Colonic mucosa (tissue), 4 donors: Measurements from ENCODE around the gene STAMBP. TPM values are rescaled to one million over a fixed set of nuclear protein-coding genes. Genes with fewer than 3 reads are reported as not detected.

Experiments
- DNase-seq: peaks from one replicate; pipeline ENCODE4 v3.0.0-alpha.2; 2020
- H3K27ac ChIP-seq: fragments of 200-600 bp; one replicate; pipeline ENCODE4 v1.8.0; 2021
- H3K27me3 ChIP-seq: fragments of 200-600 bp; one replicate; pipeline ENCODE4 v1.8.0; 2021
- H3K36me3 ChIP-seq: fragments of 200-600 bp; one replicate; pipeline ENCODE4 v1.8.0; 2021
- H3K4me1 ChIP-seq: fragments of 200-600 bp; one replicate; pipeline ENCODE4 v1.8.0; 2021; ENCODE audit warnings: mild to moderate bottlenecking
- H3K4me3 ChIP-seq: fragments of 200-600 bp; one replicate; pipeline ENCODE4 v1.8.0; 2021
- H3K9ac ChIP-seq, 2 donors: one replicate each; pipeline ENCODE4 v1.7.0; 2013; ENCODE audit warnings: control low read depth in 2 of 2, low read depth in 2 of 2, low read length in 2 of 2
- H3K9me3 ChIP-seq: fragments of 200-600 bp; one replicate; pipeline ENCODE4 v1.8.0; 2021
- CTCF ChIP-seq: fragments of 200-600 bp; IDR thresholded peaks from one replicate; pipeline ENCODE4 v1.8.0; 2022; ENCODE audit warnings: antibody characterized with exemption, mild to moderate bottlenecking
- intact Hi-C: fragments of 100-400 bp; cut with DNase I; formaldehyde crosslinking; loops from one replicate; pipeline ENCODE4 v1.14.1; 2022
- total RNA-seq, 2 donors: library from RNA; stranded (reverse); fragmentation: NEBNext Ultra II Directional in 1 of 2; extraction: Animal tissue kit (Norgen Biotek cat#: 25700) in 1 of 2; gene quantifications; one replicate each; pipeline ENCODE4 v1.2.1, GENCODE V29; 2021
- donor health status: healthy.
- donor health status: DM: no; HTN: no; CAD: no.
- donor health status: DM: no; HTN: no; CAD: no.

STAMBP gene
- total RNA-seq, 2 donors from 2014 or later, result 49.5 to 54.7 TPM

GRCh38 chr2:73812635-73813034 is 16.1 kb upstream of the STAMBP start:
- Histone ChIP-seq H3K9me3 (no peaks in the 10 kb centered on the region), H3K4me3 (no peak overlapping the region), H3K36me3 (no peaks in the 10 kb centered on the region), H3K27ac (no peak overlapping the region), H3K9ac (no peak overlapping the region), H3K27me3 (no peaks in the 10 kb centered on the region), H3K4me1 (no peaks in the 10 kb centered on the region)
- no peak for TF ChIP-seq CTCF
- intact Hi-C loops, result no loop called here
- DNase-seq, result no peak

- Histone ChIP-seq H3K4me1 (no peaks in the 10 kb centered on the region), H3K9ac (no peak overlapping the region), H3K27me3 (no peaks in the 10 kb centered on the region), H3K9me3 (no peaks in the 10 kb centered on the region), H3K27ac (no peak overlapping the region), H3K4me3 (no peak overlapping the region), H3K36me3 (no peaks in the 10 kb centered on the region)
- no peak for TF ChIP-seq CTCF
- intact Hi-C loops, result no loop called here
- DNase-seq, result no peak
These were observed 10.5 kb upstream of the STAMBP start for GRCh38 chr2:73818296-73818695.

GRCh38 chr2:73821227-73821626 is 7.5 kb upstream of the STAMBP start:
- no peaks in the 10 kb centered on the region for H3K27me3 ChIP-seq
- no peaks in the 10 kb centered on the region for H3K9me3 ChIP-seq
- intact Hi-C loops, result loop anchor here (10.0 kb wide), 6 partner anchors 104 to 514 kb away; partner anchors contain the start of genes BOLA3, DGUOK and TET3
- H3K4me3 ChIP-seq, result no peak overlapping the region
- no peaks in the 10 kb centered on the region for H3K36me3 ChIP-seq
- DNase-seq, result no peak
- H3K4me1 ChIP-seq, result no peaks in the 10 kb centered on the region
- no peak overlapping the region for H3K27ac ChIP-seq
- no peak overlapping the region for H3K9ac ChIP-seq
- no peak for TF ChIP-seq CTCF

- no peak for TF ChIP-seq CTCF
- no peak for DNase-seq
- Histone ChIP-seq H3K4me1 (no peaks in the 10 kb centered on the region), H3K27me3 (no peaks in the 10 kb centered on the region), H3K4me3 (no peak overlapping the region), H3K27ac (no peak overlapping the region), H3K9ac (no peak overlapping the region), H3K36me3 (no peaks in the 10 kb centered on the region), H3K9me3 (no peaks in the 10 kb centered on the region)
- intact Hi-C loops, result loop anchor here (10.0 kb wide), 6 partner anchors 103 to 513 kb away; partner anchors contain the start of genes BOLA3, DGUOK and TET3
These were observed 7.1 kb upstream of the STAMBP start for GRCh38 chr2:73821669-73822068.

GRCh38 chr2:73822276-73822675 is 6.5 kb upstream of the STAMBP start:
- Histone ChIP-seq H3K27ac (no peak overlapping the region), H3K4me1 (no peaks in the 10 kb centered on the region), H3K36me3 (no peaks in the 10 kb centered on the region), H3K4me3 (no peak overlapping the region), H3K9me3 (no peaks in the 10 kb centered on the region), H3K9ac (no peak overlapping the region), H3K27me3 (no peaks in the 10 kb centered on the region)
- intact Hi-C loops, result loop anchor here (10.0 kb wide), 6 partner anchors 103 to 513 kb away; partner anchors contain the start of genes BOLA3, DGUOK and TET3
- no peak for TF ChIP-seq CTCF
- no peak for DNase-seq
